ENCODE data around the gene PCDH12. TPM values are rescaled to one million over a fixed set of nuclear protein-coding genes. Genes with fewer than 3 reads are reported as not detected.

Gene PCDH12
- total RNA-seq, 1 experiment from 2014 or later = 0.75 TPM

- no peak for DNase-seq (ENCODE audit: low spot score)
- POLR2A ChIA-PET (ENCODE audit: low non-redundant PET) = no interaction called here
- BruUV-seq (replicated peaks) = no TSS peak
- intact Hi-C loops (cut with micrococcal nuclease; ENCODE audit: unreplicated experiment) = no loop called here
- Histone ChIP-seq H3K9me3 (ENCODE audit: low read depth, low read length, poor library complexity, severe bottlenecking) (no peaks in the 10 kb centered on the region), H3K4me3 (ENCODE audit: low read depth, low read length, poor library complexity, severe bottlenecking) (no peak overlapping the region), H3K27ac (ENCODE audit: low read depth, low read length, poor library complexity, severe bottlenecking) (no peak overlapping the region), H3K4me1 (ENCODE audit: insufficient read depth, low read length, poor library complexity, severe bottlenecking) (no peaks in the 10 kb centered on the region), H3K36me3 (ENCODE audit: insufficient read depth, low read length, poor library complexity, severe bottlenecking) (peaks cover 66% of the 10 kb centered on the region), H3K27me3 (replicated peaks; ENCODE audit: insufficient read depth, low read depth, low read length, poor library complexity) (no peaks in the 10 kb centered on the region)
- TF ChIP-seq, protein P1, sequence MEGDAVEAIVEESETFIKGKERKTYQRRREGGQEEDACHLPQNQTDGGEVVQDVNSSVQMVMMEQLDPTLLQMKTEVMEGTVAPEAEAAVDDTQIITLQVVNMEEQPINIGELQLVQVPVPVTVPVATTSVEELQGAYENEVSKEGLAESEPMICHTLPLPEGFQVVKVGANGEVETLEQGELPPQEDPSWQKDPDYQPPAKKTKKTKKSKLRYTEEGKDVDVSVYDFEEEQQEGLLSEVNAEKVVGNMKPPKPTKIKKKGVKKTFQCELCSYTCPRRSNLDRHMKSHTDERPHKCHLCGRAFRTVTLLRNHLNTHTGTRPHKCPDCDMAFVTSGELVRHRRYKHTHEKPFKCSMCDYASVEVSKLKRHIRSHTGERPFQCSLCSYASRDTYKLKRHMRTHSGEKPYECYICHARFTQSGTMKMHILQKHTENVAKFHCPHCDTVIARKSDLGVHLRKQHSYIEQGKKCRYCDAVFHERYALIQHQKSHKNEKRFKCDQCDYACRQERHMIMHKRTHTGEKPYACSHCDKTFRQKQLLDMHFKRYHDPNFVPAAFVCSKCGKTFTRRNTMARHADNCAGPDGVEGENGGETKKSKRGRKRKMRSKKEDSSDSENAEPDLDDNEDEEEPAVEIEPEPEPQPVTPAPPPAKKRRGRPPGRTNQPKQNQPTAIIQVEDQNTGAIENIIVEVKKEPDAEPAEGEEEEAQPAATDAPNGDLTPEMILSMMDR (conservative IDR thresholded peaks at IDR 0.05; ENCODE audit: low read depth, low read length) = no peak
- no peak for TF ChIP-seq EZH2 (IDR thresholded peaks at IDR 0.05; ENCODE audit: borderline replicate concordance, low read depth, low read length, poor library complexity, severe bottlenecking)
- CTCF ChIA-PET = interaction anchor here (0.6 kb wide), 1 partner anchor 295 kb away, joined by 11 read pairs; no protein-coding TSS in a partner anchor
Observed at GRCh38 chr5:141933151-141933550, 24.9 kb downstream of the PCDH12 start.

GRCh38 chr5:141931694-141932093, 26.3 kb downstream of the PCDH12 start:
- TF ChIP-seq EZH2 (IDR thresholded peaks at IDR 0.05; ENCODE audit: borderline replicate concordance, low read depth, low read length, poor library complexity, severe bottlenecking) = no peak
- TF ChIP-seq, protein P1 (conservative IDR thresholded peaks at IDR 0.05; ENCODE audit: low read depth, low read length) = no peak
- Histone ChIP-seq H3K9me3 (ENCODE audit: low read depth, low read length, poor library complexity, severe bottlenecking) (no peaks in the 10 kb centered on the region), H3K36me3 (ENCODE audit: insufficient read depth, low read length, poor library complexity, severe bottlenecking) (peaks cover 67% of the 10 kb centered on the region), H3K4me3 (ENCODE audit: low read depth, low read length, poor library complexity, severe bottlenecking) (no peak overlapping the region), H3K27ac (ENCODE audit: low read depth, low read length, poor library complexity, severe bottlenecking) (no peak overlapping the region), H3K27me3 (replicated peaks; ENCODE audit: insufficient read depth, low read depth, low read length, poor library complexity) (no peaks in the 10 kb centered on the region), H3K4me1 (ENCODE audit: insufficient read depth, low read length, poor library complexity, severe bottlenecking) (no peaks in the 10 kb centered on the region)
- POLR2A ChIA-PET (ENCODE audit: low non-redundant PET) = no interaction called here
- BruUV-seq (replicated peaks) = no TSS peak
- intact Hi-C loops (cut with micrococcal nuclease; ENCODE audit: unreplicated experiment) = no loop called here
- DNase-seq (ENCODE audit: low spot score) = no peak
- CTCF ChIA-PET = no interaction called here

GRCh38 chr5:141929398-141930058, 28.5 kb downstream of the PCDH12 start:
- no peak overlapping the region for H3K4me3 ChIP-seq (ENCODE audit: low read depth, low read length, poor library complexity, severe bottlenecking)
- no peaks in the 10 kb centered on the region for H3K9me3 ChIP-seq (ENCODE audit: low read depth, low read length, poor library complexity, severe bottlenecking)
- no peak overlapping the region for H3K27ac ChIP-seq (ENCODE audit: low read depth, low read length, poor library complexity, severe bottlenecking)
- TF ChIP-seq, protein P1 (conservative IDR thresholded peaks at IDR 0.05; ENCODE audit: low read depth, low read length) = no peak
- ChIA-PET CTCF (no interaction called here), POLR2A (ENCODE audit: low non-redundant PET) (interaction anchor here (0.5 kb wide), 1 partner anchor 39 kb away, joined by 3 read pairs; no protein-coding TSS in a partner anchor)
- no peaks in the 10 kb centered on the region for H3K27me3 ChIP-seq (replicated peaks; ENCODE audit: insufficient read depth, low read depth, low read length, poor library complexity)
- no peak for DNase-seq (ENCODE audit: low spot score)
- intact Hi-C loops (cut with micrococcal nuclease; ENCODE audit: unreplicated experiment) = no loop called here
- no TSS peak for BruUV-seq (replicated peaks)
- no peaks in the 10 kb centered on the region for H3K4me1 ChIP-seq (ENCODE audit: insufficient read depth, low read length, poor library complexity, severe bottlenecking)
- peaks cover 63% of the 10 kb centered on the region for H3K36me3 ChIP-seq (ENCODE audit: insufficient read depth, low read length, poor library complexity, severe bottlenecking)

Data from A673 (cell line).